Breast epithelium (tissue), 3 donors: ENCODE results near the gene AKAP8L.
"Not testable (repeated sequence)": the region's sequence is repeated elsewhere in the genome, so short reads cannot be mapped to it uniquely, and the experiment has no call there.

Source experiments
- CTCF ChIP-seq, 3 donors: fragments of 450-650 bp; IDR thresholded peaks; one replicate each; pipeline ENCODE4 v1.5.1; 2016 to 2017; ENCODE audit warnings: antibody characterized with exemption in 3 of 3, mild to moderate bottlenecking in 3 of 3, moderate library complexity in 3 of 3
- POLR2A ChIP-seq: fragments of 450-650 bp; IDR thresholded peaks from one replicate; pipeline ENCODE4 v1.6.1; 2016; ENCODE audit warnings: antibody characterized with exemption, mild to moderate bottlenecking, moderate library complexity
- POLR2AphosphoS5 ChIP-seq, 3 donors: sonication (generic); formaldehyde crosslinking; IDR thresholded peaks; one replicate each; pipeline ENCODE4 v1.6.1; 2017; ENCODE audit warnings: antibody characterized with exemption in 3 of 3

- not testable (repeated sequence) for TF ChIP-seq CTCF (IDR thresholded peaks at IDR 0.05); POLR2AphosphoS5 (IDR thresholded peaks at IDR 0.05); POLR2A
Observed at GRCh38 chr19:15352535-15352934, 66.3 kb downstream of the AKAP8L start.
